Ramos (cell line): ENCODE data around the gene IL17RB.

ENCODE experiments used
- in situ Hi-C: fragments of 300-500 bp; cut with MboI; formaldehyde crosslinking; loops from one replicate; pipeline ENCODE4 v1.14.3; 2022; ENCODE audit warnings: low sequenced_read_pairs; ENCODE audit not compliant: unreplicated experiment

Gene IL17RB

DNA sequence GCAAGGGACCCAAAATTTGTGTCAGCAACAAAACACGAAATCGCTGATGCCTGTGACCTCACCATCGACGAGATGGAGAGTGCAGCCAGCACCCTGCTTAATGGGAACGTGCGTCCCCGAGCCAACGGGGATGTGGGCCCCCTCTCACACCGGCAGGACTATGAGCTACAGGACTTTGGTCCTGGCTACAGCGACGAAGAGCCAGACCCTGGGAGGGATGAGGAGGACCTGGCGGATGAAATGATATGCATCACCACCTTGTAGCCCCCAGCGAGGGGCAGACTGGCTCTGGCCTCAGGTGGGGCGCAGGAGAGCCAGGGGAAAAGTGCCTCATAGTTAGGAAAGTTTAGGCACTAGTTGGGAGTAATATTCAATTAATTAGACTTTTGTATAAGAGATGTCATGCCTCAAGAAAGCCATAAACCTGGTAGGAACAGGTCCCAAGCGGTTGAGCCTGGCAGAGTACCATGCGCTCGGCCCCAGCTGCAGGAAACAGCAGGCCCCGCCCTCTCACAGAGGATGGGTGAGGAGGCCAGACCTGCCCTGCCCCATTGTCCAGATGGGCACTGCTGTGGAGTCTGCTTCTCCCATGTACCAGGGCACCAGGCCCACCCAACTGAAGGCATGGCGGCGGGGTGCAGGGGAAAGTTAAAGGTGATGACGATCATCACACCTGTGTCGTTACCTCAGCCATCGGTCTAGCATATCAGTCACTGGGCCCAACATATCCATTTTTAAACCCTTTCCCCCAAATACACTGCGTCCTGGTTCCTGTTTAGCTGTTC is 35.0 kb upstream of the IL17RB start:
- in situ Hi-C loops = no loop called here

GRCh38 chr3:53812434-53812833 is 33.9 kb upstream of the IL17RB start:
- in situ Hi-C loops = no loop called here

- in situ Hi-C loops = no loop called here
Observed at GRCh38 chr3:53813229-53813628, 33.1 kb upstream of the IL17RB start.

DNA sequence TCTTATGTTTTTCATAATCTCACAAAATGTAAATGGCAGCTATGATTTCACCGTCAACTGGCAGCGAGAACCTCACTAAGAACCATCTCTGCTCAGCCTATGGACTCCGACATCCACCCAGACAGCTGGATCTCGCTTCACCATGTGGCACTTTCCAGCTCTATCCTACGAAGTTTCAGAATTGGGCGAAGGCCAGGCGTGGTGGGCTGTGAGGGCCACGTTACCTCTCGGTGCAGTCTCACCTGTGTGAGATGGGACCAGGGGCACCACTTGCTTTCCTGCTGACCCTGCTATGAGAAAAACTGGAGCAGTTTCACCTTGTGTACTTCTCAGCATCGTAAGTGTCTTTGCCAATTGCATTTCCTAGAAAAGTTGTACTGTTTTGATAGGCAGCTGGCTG is 32.5 kb upstream of the IL17RB start:
- in situ Hi-C loops = no loop called here

- in situ Hi-C loops = no loop called here
Observed at GRCh38 chr3:53815067-53815466, 31.3 kb upstream of the IL17RB start.

DNA sequence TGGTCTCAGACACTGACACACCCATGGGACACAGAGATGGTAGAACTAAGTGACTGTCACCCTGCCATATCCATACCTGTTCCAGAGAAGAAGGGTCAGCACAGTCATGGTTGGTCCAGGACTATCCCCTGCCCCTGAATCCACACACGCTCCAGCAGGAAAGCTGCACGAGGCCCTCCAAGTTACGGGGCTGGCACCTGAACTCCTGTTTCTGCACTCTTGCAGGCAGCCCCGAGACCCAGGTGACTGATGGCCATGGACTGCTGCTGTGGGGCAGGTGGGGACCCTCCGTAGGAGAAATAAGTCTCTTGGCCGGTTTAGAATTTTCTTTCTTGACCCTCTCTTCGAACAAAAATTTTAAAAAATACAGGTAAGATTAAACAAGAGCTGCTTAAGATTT is 30.7 kb upstream of the IL17RB start:
- in situ Hi-C loops = no loop called here

- in situ Hi-C loops = no loop called here
Observed at GRCh38 chr3:53816425-53816824, 29.9 kb upstream of the IL17RB start.

GRCh38 chr3:53817211-53817610 is 29.2 kb upstream of the IL17RB start:
- in situ Hi-C loops = no loop called here

DNA sequence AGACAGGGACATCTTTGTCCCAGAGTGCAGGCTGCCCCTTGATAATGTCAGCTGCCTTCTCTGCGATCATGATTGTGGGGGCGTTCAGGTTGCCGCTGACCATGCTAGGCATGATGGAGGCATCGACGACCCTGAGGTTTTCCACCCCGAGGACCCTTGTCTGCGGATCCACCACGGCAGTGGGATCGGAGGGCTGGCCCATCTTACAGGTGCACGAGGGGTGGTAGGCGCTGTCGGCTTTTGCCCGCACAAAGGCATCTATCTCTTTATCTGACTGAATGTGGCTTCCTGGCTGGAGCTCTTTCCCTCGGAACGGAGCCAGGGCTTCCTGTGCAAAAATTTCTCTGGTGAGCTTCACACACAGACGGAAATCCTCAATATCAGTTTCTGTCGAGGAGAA is 28.6 kb upstream of the IL17RB start:
- in situ Hi-C loops = no loop called here

DNA sequence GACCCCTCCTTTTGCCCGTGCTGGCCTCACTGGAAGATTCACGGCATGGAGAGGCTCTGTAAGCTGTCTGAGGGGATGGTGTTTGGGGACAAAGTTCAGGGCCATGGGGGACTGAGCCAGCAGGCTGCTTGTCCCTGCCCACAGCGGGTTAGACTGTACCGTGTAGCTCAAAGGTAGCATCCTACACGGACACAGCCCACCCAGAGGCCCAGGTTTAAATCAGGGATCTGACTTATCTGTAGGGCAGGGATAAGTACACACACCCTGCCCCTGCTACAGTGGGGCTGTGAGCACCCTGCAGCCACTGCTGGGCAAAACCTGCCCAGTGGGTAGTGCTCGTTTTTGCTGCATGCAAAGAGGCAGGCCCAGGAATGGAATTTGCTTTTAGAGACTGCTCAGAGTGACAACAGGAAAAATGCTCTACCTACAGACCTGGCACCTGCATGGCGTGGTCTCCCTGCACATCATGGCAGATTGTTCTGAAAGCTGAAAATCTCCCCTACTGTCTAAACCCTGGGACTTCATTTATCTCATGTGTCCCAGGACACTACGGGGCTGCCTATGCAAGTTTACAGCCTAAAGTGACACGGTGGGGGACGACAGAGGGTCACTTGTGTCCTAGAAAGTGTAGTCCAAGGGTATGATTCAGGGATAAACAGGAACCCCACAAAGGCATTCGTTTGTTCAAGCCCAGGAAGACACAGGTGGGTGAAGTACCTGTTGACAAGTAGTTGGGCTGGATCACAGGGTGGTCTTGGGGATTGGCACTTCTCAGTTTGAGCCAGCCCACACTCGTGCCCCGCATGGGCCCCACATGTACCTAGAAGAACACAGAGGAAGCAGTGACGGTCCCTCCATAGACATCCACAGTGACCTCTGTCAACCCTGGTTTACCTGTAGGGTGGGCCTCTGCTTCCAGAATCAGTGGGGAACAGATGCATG is 27.9 kb upstream of the IL17RB start:
- in situ Hi-C loops = no loop called here

- in situ Hi-C loops = no loop called here
Observed at GRCh38 chr3:53819163-53819868, 27.1 kb upstream of the IL17RB start.

GRCh38 chr3:53820084-53820483 is 26.3 kb upstream of the IL17RB start:
- in situ Hi-C loops = no loop called here

DNA sequence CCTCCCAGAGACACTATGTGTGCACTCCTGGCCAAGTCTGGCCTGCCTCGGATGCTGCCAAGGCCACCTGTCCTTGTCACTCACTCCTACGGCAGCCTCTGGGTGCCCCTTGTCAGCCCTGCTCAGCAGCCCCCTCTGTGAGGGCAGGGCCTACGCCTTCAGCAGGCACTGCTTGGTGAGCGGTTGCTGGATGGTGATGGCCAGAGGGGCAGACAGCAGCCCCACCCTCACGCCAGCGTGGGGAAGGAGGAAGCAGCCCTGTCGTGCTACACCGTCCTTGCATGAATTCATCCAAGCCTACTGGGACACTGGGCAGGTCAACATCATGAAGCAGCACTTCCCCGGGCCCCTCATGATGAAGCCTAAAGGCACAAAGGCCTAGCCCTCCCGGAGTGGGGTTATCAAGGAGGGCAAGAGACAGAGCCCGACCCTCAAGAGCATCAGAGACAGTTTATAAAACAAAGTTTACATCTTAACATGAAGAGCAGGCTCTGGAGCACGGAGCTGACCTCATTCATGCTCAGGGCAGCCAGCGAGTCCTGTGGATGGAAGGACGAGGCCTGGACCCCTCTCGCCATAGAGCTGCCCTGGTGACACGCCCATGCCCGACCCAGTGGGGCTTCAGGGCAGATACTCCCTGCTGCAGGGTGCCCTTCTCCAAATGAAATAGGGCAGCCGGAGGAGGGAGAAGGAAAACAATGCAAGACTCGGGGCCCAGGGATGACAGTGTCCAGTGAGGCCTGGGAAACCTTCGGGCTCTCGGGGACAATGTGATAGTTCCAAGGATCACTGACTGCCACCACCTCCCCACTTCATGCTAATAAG is 25.4 kb upstream of the IL17RB start:
- in situ Hi-C loops = no loop called here

GRCh38 chr3:53821631-53822121 is 24.7 kb upstream of the IL17RB start:
- in situ Hi-C loops = no loop called here

DNA sequence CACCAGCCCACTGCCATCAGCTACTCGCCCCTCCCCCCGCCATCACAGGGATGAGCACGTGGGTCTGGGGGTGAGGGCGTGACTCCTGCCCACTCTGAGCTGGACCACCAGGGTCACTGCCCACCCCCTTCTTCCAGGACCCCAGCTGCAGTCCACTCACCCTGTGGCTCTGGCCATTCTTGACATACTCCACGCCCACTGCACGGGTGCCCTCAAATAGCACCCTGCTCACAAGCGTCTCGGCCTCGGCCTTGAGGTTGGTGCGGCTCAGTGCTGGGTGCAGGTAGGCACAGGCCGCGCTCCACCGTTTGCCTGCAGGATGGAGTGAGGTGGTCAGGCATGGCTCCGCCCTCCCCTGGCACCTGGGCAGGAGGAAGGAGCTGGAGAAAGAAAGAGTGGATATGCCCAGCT is 24.0 kb upstream of the IL17RB start:
- in situ Hi-C loops = no loop called here

GRCh38 chr3:53823026-53823955 is 23.1 kb upstream of the IL17RB start:
- in situ Hi-C loops = no loop called here

GRCh38 chr3:53823956-53824657 is 22.3 kb upstream of the IL17RB start:
- in situ Hi-C loops = no loop called here

DNA sequence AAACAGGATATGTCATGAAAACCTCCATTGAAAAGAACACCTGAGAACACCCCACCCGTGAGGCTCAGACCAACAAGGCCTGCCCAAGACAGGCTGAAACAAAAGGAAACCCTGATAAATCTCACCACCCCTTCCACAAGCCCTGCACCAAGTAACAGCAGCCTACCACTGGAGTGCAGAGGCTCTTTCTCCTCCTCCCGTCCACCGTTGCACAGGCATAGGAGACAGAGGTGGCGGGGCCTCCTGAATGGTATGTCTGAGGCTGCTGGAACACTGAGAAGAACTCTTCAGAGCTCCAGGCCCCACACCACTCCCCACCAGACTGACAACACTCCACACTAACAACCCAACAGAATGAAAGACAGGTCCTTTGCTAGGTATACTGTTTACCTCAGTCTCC is 21.6 kb upstream of the IL17RB start:
- in situ Hi-C loops = no loop called here
